NCI-H226 (cell line): ENCODE data around the gene SLC18A3.

ENCODE experiments used
- DNase-seq: peaks from one replicate; pipeline ENCODE4 v3.0.0-alpha.2; 2015

SLC18A3 gene

DNA sequence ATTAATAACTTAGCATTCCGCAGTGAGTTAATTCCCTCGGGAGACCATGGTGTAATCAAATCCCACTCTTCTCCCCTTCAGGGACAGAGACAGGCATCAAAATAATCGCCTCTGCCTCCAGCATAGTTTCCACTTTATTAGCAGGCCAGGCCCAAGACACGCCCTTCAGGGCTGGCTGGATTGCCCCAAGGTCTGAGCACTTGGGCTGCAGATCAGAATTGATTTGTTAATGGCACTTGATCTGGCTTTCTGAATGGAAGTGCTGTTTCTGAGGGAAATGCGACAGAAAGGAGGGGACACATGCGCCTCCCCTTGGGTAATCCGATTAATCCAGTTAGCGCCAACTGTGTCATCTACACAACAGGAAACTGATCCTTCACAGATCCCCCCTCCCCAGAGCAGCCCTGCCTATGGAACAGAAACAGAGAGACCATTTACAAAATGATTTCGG, 19.3 kb downstream of the SLC18A3 start:
- DNase-seq = no peak

DNA sequence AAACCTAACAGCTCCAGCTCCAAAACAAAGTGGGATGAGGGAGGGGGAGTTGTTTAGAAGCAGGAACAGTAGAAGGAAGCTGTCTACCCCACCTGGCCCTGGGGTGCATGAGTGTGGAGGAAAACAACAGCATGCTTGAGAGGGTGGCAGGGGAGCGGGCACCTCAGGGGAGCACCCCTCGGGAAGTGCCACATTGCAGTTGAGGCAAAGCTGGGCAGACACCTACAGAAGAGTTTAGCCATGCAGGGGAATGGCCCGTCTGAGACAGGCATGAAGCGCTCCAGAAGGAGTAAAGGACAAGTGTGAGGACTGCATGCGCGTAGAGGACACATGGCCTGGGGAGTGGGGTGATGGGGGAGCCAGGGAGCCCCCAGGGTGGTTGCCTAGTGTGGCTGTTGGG, 21.9 kb downstream of the SLC18A3 start:
- DNase-seq = no peak

GRCh38 chr10:49632406-49633317, 22.6 kb downstream of the SLC18A3 start:
- DNase-seq = no peak

- no peak for DNase-seq
Observed at GRCh38 chr10:49633327-49634068, 23.4 kb downstream of the SLC18A3 start.

GRCh38 chr10:49634069-49634660, 24.1 kb downstream of the SLC18A3 start:
- DNase-seq = no peak

DNA sequence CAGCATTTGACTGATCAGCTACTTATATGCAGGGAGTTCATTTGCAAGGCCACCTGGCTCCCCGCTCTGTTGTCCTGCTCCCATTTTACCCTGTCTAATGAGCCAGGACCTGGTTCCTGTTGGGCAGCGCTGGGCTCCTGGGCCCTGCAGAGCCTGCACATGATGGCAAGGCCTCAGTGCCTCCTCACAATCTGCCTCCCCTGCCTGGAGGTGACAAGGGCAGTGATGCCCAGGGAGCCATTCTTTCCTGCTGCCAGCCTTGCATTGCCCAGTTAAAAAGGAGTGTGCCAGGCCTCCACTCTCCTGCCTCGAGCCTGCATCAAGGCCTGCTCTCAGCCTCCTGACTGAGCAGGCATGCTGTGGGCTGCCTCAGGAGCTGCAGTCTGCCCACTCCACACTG, 32.2 kb downstream of the SLC18A3 start:
- no peak for DNase-seq

DNA sequence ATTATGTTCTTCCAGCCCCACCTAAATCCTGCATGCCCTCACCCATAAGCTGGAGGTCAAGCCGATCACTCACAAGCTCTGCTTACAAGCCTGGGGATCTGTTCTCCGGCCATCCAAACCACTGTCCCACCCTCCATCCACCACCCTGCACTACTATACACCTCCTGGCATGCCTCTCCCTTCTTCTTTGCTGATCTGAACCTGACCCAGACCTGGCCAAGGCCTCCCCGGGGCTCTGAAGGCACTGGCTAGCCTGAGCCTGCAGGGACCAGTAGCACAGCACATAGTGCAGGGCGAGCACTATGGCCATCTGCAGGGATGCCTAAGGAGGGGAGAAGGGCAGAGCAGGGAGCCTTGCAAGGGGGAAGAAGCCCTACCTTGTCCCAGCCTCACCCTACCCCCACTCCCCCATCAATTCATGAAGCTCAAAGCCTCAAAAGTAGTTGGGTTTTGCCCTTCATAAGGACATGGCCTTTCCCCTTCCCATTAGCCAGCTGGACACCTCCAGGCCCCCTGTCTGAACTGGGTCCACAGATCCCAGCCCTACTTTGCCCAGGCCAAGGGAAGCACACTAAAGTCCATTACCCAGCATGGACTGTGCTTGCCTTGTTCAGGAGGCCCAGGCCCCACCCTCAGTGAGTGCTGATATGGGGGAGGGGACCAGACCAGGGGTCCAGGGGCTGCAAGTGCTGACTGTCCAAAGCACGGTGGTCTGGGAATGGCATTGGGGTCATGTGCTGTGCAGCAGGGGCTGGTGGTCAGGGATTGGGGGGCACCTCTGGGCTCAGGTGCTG, 33.3 kb downstream of the SLC18A3 start:
- DNase-seq = no peak

GRCh38 chr10:49644035-49644646, 34.0 kb downstream of the SLC18A3 start:
- no peak for DNase-seq

DNA sequence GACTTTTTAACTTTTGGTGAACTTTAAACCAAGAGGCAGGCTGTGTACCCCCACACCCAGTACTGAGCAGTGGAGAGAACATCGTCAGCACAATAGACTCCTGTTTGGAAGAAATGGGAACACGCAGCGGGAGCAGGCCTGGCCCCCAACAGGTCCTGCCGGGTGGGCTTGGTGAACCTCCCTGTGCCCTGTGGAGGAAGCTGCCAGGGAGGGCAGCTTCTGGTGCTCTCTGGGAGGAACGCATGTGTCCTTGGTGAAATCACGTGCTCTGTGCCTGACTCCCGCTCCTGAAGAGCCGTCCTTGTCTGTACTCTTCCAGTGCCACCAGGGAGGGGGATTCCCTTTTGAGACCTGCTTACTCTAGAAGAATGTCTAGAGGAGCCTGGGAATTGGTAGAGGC, 35.3 kb downstream of the SLC18A3 start:
- DNase-seq = no peak

GRCh38 chr10:49645871-49646870, 36.1 kb downstream of the SLC18A3 start:
- no peak for DNase-seq

DNA sequence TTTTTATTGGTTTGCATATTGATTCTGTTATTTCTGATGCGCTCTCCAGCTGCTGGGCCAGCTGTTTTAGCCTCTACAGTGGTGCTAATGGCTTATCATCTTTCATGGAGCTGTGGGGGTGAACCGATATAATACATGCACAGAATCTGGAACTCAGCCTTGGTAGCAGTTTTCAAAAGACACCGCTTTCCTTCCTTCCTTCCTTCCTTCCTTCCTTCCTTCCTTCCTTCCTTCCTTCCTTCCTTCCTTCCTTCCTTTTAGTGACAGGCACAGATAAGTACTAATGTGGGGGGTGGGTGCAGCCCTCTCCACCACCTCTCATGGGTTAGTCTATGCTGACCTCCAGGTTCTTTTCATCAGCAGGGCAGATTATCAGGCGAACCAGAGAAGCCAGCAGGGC, 37.4 kb downstream of the SLC18A3 start:
- DNase-seq = no peak

DNA sequence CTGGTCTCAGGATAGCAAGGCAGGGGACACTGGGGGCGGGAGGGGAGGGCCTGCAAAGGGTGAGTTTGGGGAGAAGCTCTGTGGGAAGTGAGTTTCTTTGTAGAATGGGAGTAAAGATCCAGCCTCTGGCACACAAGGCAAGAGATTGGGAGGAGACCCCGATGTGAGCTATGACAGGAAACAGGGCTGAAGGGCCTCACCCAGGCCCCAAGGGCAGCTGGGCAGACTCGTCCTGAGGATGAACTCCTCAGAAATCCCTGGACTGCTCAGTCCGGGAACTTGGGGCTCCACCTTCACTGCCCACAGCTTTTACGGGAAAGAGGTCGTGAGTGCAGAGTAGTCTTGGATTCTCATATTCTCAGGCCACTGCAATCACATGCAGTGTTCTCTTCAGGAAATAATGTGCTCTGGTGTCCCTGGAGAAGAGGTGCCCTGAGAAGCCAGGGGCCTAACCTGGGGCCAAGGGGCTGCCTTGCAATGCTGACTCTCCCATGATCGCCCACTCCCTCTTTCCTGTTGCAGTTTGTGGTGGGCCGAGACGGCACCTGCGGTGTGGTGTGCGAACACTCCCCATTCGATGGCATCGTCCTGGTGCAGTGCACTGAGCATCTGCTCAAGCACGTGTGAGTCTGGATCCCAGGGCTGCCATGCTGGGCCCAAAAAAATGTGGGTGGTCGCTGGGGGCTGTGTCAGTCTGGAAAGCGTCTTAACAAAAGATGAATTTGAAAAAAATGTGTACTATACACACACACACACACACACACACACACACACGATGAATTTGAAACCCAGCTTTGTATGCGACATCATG, 38.1 kb downstream of the SLC18A3 start:
- no peak for DNase-seq

GRCh38 chr10:49649294-49649693, 39.2 kb downstream of the SLC18A3 start:
- DNase-seq = no peak

DNA sequence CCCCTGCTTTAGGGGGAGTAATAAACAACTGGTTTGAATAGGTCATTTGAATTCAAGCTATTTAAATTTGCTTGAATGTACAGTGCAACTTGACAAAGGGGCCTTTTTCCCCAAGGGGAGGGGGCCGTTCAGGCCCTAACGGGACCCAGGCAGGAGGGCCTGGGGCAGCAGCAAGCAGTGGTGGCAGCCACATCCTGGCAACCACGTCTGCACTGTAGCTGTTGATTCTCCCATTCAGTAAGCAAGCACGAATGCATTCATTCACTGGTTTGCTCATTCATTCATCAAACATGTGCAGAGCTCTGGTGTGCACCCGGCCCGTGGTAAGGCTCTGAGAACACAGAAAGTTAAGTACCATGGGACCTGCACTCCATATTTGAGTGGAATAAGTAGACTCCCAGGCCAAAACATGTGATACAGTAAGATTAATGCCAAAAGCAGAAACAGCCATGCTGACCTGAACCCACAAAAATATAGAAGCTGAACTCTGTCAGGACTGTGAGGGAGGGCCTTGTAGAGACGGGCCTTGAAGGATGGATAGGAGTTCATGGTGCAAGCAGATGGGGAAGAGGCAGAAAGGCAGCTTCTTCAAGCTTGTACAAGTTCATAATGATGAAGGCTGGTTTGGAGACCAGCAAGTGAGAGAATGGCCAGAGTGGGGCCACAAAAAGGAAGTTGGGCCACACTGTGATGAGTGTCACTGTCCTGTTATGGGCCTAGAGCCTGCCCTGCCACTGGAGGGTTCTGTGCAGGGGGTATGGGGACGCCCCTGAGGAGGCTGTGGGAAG, 40.0 kb downstream of the SLC18A3 start:
- no peak for DNase-seq

DNA sequence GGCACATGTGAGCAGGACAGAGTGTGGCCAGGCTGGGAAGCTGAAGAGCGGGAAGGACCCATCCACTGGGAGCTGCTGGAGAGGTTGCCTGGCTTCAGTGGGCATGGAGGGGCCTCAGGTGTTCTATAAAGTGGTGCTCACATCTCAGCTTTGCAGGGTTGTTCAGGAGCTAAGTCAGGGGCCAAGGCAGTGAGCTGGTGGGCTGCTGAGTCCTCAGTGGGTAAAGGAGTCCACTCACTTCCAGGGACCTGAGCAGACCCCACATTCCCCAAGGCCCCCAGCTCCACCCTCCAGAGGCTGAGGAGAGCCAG, 40.6 kb downstream of the SLC18A3 start:
- no peak for DNase-seq

DNA sequence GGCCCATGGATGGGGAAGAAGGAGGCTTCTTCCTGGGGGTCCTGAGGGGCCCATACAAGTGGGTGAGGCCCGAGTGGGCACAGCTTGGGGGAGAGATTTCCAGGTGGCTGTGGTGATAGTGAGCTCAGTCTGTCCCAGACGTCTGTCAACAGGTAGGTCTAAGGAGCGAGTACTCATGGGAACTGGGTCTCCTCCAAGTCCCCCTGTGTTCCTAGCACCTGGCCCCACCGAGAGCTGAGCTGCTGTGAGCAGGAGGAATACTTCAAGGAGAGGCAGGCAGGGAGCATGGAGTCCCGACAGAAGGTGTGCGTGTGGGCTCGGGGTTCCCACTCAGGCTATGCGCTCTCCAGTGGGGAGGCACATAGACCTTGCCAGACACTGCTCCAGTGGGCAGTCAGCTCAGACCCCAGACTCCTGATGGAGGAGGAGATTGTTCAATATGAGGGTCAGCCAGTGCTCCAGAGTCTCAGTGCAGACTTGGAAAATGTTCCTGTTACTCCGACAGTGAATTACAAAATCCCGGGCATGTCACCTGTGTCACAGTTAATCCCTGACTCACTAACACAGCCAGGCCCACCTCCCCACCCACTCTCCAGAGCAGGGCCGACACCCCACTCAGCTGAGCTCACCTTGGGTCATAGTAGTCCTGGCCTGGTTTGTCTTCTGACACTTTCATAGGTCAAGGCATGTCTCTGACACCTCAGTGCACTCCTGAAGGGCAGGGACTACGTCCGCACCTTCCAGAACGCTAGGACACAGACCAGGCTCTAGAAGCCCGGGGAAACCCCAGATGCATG, 41.1 kb downstream of the SLC18A3 start:
- DNase-seq = no peak

- DNase-seq = no peak
Observed at GRCh38 chr10:49651917-49652316, 41.8 kb downstream of the SLC18A3 start.

DNA sequence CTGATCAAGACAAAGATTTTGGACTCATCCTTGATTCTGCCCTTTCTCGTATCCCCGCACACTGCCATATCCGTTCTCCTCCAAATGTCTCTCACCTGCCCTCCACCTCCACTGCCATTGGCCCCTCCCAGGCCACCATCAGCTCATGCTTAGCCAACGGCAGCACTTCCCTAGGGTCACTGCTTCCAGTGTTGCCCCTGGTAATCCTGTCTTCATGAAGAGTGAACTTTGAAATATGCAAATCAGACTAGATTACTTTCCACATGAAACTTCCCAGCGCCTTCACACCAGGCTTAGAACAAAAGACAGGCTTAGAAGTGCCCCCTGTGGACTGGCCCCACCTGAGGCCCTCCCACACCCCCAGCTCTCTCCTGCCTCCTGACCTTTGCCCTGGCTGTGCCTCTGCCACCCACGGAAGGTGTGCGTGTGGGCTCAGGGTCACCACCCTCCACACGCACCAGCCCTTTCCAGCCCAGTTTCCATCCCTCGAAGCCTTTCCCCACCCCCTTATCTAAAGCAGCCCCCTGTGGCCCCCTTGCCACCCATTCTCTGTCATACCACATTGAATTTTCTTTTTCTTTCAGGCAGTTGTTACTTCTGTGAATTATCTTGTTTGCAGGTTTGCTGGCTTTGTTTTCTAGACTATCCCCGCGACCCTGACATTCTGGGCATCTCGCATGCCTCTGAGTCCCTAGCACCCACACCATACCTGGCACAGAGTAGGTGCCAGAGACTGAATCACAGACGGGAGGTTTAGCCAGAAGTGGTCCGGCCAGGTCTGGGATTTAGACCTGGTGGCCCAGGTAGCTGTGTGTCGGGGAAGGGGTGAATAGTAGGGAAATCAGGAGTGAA, 42.5 kb downstream of the SLC18A3 start:
- no peak for DNase-seq
